T1000 (cell line): ENCODE data around the gene ZIC1.

Experiments used
- DNase-seq: peaks from one replicate; lab custom pipeline; 2025; ENCODE audit warnings: mixed read lengths; lab: John Stamatoyannopoulos, UW

The ZIC1 gene

DNA sequence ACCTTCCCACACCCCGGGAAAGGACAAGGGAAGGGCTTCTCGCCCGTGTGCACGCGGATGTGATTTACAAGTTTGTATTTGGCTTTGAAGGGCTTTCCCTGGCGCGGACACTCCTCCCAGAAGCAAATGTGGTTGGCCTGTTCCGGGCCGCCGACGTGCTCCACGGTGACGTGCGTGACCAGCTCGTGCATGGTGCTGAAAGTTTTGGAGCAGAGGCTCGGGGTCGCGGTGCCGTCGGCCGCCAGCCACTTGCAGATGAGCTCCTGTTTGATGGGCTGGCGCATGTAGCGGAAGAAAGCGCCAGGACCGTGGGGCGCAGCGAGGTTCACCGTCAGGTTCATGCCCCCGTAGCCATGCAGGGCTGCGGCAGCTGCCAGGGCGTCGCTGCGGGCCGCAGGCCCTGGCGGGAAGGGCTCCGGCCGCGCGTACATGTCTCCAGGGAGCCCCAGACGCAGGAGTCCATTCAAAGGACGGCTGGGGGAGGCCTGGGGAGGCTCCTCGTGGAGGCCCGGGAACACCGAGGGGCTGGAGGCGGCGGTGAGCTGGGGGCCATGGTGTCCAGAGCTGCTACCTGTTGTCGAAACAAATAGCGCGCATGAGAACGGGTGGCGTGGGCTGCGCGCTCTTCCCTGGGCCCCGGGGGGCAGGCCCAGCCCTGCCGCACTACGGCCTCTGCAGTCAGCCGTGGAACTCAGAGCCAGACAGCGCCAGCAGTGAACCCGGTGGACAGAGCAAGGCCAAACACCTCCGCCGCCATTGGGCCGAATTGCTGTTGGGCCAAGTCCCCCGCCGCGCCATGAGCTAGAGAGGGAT is 13.1 kb upstream of the ZIC1 start:
- DNase-seq, result no peak

DNA sequence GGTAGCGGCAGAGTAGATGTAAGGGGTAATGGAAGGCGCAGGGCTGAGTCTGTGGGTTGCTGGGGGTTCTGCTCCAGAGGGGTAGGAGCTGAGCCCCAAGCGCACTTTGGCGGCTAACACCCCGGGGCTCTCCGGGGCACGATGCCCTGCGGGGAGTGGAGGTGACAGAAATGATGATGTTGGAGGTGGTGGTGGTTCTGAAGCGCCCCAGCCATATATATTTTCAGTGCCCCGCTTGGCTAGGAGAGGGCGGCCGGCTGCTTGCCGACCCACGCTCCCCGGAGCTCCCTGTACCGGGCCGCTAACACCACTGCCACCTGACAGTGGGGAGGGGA is 12.5 kb upstream of the ZIC1 start:
- DNase-seq, result no peak

DNA sequence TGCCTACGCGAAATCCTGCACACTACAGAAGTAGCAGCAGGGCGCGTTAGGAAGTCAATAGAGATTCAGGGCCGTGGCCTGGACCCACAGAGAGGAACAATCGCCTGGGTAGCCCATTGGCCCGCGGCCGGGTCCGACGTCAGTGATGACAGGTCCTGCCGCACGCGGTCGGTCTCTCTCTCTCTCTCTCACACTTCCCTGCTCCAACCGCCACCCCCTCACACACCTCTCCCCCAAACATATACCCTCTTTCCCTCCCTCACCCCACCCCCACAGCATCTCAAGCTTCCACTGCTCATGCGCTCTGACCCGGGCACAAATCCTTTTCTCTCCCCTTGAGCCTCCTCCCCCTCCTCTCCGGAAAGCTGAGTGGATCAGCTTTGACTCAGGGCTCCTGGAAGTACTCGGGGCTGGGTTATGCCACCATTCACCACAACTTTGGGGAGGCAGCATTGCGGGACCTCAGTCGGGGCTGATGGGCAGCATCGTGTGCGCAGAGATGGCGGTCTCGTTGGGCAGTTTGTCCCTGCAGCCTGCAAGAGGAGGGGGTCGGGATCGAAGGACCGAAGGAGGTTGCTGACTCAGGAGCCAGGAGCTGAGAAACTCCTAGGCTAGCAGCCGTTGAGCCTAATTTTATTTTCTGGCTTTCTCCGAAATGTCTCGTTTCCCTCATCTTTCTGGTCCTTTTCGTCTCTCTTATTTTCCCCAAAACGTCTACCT is 11.8 kb upstream of the ZIC1 start:
- DNase-seq, result no peak

DNA sequence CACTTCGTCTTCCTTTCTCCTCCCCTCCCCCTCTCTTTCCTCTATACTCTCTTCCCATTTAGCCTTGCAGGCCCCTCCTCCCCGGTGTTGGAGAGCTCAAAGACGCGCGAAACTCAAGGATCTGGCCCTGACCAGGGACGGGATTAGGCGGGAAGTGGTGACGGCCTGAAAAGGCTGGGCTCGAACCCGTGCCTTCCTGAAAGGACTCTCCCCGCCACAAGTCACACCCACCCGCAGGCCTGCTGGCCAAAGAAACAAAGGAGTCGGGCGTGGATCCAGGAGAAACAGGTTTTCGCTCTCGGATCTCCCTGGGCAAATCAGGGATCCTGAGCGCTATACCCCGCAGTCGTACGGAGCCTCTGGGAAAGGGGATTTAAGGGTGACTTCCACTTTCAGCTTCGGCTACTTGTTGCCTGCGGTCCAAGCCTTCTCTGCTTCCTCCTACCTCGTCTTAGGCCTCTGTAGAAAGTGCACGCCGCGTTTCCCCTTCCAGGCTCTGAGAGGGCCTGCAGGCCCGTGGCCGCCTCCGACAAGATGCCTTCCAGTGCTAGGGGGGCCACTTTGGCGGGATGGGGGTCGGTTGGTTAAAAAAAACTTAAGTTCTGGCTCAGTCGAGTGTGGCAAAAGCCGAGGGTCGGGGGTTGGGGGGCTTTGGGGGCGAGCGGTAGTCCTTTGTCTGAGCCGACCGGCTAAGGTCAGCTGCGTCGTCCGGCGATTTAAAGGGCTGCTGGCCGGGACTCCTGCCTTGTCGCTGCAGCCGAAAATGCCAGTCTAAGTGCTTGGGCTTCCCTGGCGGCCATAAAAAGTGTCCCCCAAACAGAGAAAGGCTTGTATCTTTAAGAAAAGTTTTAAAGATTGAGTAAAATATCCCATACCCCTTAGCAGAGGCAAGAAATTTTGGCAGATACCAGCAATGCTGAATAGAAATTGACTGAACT is 11.0 kb upstream of the ZIC1 start:
- DNase-seq, result no peak

GRCh38 chr3:147398813-147399534 is 10.2 kb upstream of the ZIC1 start:
- no peak for DNase-seq

DNA sequence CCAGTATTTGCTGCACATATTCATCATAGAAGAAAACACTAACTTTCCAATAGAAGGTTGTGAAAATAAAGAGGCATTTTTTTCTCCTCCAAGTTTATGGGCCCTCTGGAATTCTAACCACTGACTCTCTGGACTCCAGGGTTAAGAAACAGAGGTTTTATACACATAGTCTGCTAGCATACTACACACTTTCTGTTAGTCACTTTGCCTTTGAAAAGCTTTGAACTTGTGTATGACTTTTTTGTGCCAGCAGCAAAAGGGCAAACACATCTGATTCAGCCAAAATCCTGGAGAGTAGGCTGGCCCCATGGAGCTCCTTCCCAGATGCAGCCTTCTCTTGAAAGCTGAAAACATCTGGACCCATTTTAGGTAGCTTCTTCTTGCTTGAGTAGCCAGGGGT is 9.1 kb upstream of the ZIC1 start:
- no peak for DNase-seq

DNA sequence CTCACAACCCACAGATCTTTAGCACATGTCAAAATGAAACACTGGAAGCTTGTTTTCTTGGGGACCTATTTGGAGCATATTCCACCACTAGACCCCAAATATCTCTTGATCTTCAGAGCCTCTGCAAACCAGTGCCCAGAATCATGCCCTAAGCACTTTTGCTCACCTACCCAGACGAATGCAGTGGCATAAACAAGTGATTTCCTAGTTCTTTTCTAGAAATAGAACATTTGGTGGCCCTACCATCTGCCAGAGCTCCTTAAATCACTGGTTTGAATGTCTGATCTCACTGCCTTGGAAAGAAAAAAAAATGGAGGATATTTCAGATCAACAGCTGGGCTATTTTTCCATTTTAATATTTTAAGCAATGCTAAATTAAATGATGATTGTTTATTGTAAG is 8.2 kb upstream of the ZIC1 start:
- no peak for DNase-seq

GRCh38 chr3:147401421-147401820 is 7.7 kb upstream of the ZIC1 start:
- DNase-seq, result no peak

- DNase-seq, result no peak
These were observed 7.0 kb upstream of the ZIC1 start for GRCh38 chr3:147402159-147402558.

- no peak for DNase-seq
These were observed 5.7 kb upstream of the ZIC1 start for GRCh38 chr3:147403511-147403910.

DNA sequence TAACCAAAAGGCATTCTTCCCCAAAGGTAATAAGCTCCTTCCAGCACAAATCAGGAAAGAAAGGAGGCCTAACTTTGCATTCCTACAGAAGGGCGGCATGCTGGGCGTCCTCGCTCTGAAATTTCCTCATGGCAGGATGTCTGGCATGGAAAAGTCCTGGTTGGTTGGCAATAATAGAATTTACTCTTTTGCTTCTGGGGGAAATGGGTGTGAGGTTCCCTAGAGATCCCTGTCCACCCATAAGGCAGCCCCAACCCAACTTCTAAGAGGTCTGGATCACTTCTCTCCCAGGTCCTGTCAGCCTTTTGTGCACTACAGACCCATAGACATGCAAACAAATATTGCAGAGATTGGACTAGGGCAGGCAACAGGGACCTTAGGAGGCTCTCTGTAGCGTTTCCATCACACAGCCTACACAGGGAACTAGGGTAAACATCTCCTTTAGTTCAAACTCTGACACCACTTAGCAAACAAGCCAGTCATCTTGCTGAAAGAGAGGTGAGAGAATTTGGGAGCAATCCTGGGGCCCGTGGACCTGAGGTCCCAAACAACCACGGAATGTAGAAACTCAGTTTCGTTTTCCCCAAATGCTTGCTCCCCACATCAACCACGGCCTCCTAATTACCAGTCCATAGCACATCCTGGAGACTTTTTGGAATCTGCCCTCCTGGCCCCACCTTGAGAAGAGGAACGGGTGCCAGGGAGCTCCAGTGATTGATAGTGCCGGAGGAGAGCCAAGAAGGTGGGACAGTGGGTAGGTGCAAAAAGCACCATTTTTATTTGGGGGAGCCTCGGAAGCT is 5.0 kb upstream of the ZIC1 start:
- DNase-seq, result no peak

DNA sequence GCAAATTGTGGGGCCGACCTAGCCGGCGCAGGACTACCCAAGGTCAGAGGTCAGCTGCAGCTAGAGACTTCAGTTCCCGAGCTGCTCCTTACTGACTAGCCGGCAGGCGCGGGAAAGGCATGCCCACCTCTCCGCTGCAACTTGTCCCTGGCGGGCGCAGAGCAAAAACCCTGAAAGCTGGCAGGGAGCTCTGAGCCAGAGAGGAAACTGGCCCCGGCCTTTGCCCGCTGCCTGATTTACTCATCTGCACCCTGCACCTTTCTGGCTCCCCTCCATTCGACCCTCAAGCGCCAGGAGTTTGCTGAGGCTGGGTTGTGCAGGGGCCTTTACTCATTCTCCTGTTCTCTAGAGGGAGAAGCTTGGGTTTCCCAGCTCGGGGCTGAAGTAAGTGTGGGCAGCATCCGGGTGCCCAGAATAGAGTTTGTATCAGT is 4.3 kb upstream of the ZIC1 start:
- DNase-seq, result no peak

DNA sequence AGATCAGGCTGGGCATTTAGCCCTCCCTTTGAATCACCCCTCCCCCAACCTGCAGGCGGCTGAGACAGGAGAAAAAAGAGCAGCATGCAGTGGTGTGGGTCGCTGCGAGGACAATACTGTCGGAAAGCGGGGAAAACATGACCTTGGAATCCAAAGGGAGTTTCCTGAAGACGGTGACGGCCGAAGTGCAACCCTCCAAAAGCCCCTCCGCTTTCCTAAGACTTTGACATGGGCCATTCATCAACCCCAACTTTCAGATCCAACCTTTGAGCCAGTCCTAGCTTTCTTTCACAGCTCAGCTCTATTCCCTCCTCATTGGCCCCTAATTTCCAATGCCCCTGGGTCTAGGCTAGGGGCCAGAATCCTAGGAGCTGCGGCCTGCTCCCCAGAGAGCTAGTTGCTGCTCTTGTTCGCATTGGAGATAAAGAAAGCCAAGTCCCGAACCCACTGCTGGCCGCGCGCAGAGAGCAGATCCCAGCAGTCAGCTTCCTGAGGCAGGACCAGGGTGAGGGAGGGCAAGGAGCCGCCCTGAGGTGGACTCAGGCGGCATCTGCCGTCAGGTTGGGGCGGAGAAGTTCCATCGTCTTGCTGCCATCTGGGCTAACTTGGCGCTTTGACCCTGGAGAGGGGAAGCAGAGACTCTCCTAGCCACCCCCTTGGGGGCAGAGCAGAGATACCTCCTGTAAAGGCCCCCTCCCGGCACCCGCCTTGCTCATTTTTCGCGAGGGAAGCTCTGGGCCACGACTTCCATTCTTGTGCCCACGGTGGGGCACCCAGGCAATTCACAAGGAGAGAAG is 3.7 kb upstream of the ZIC1 start:
- DNase-seq, result no peak

DNA sequence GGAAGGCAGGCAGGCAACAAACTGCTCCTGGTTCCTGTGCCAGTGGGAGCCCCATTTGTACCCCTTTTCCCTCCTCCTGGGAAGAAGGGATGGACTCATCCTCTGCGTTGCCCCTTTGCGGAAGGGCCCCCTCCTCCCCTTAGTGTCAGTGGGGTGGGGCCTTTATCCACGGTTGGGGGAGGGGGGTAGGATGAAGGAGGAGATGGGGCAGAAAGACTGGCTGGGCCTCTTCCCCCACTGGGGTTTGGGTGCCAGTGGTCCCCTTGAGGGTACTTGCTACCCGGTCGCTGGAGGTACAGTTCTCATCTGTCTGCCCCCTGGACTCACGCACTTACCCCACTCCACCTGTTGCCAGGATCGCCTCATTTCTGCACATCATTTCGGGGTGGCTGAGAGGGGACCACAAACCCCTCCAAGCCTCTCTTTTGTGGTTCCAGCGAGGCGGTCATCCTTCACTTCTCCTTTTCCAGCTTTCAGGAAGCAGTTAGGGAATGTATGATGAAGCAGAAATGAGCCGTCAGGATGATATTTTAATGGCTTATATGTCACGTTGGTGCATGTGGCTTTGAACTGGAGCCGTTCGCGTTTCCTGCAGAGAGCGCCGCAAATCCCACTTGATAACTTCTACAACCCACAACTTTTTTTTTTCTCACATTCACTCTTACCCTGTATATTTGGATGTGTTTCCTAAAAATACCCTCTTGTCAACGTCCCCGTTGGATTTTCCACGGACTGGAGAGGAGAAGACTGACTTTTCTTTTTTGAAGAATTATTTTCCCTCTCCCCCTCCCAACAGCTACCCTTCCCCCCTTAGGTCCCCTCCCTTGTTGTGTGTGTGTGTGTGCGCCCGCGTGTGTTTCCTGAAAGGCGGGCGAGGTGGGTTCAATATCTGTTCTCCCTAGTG is 2.9 kb upstream of the ZIC1 start, which contains the start of gene ZIC4:
ZIC4 (minus strand) TSS at position 516 of the 904 bp plus-strand sequence. CDS start 3,746 bp downstream, outside the sequence.
- DNase-seq, result no peak

DNA sequence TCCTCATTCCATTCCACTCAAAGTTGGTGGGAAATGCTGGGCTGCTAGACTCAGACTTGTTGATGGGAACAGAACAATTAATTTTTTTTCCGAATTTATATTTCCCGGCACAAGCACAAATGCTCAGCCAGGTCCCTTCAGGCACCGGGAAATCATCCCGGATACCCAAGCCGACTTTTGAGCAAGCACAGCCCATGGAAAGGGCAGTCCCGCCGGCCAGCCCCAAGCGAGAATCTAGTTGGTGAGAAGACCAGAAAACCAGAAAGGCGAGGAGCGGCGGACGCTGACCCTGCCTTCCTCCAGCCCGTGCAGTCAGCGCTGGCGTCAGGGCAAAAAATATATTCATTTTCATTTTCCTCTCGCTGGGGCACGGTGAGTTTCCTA is 2.1 kb upstream of the ZIC1 start:
- DNase-seq, result no peak

GRCh38 chr3:147407498-147408187 is 1.5 kb upstream of the ZIC1 start:
- DNase-seq, result no peak

- no peak for DNase-seq
These were observed 721 bp upstream of the ZIC1 start for GRCh38 chr3:147408188-147409100.
